Measurements from ENCODE around the gene VPS35L. TPM values are rescaled to one million over a fixed set of nuclear protein-coding genes. Genes with fewer than 3 reads are reported as not detected.

Gene VPS35L
- total RNA-seq, 1 experiment from 2014 or later = 51.1 TPM

GRCh38 chr16:19741354-19741753 lies 185.9 kb downstream of the VPS35L start:
- Histone ChIP-seq H3K4me1 (ENCODE audit: insufficient read depth, low read length, poor library complexity, severe bottlenecking) (no peaks in the 10 kb centered on the region), H3K36me3 (ENCODE audit: insufficient read depth, low read length, poor library complexity, severe bottlenecking) (no peaks in the 10 kb centered on the region), H3K9me3 (ENCODE audit: low read depth, low read length, poor library complexity, severe bottlenecking) (no peaks in the 10 kb centered on the region), H3K27me3 (replicated peaks; ENCODE audit: insufficient read depth, low read depth, low read length, poor library complexity) (no peaks in the 10 kb centered on the region), H3K4me3 (ENCODE audit: low read depth, low read length, poor library complexity, severe bottlenecking) (no peak overlapping the region), H3K27ac (ENCODE audit: low read depth, low read length, poor library complexity, severe bottlenecking) (no peak overlapping the region)
- no TSS peak for BruUV-seq (replicated peaks)
- DNase-seq (ENCODE audit: low spot score) = no peak
- ChIA-PET POLR2A (ENCODE audit: low non-redundant PET) (no interaction called here), CTCF (no interaction called here)
- intact Hi-C loops (cut with micrococcal nuclease; ENCODE audit: unreplicated experiment) = no loop called here
- no peak for TF ChIP-seq CTCF (conservative IDR thresholded peaks at IDR 0.05; ENCODE audit: low read depth, low read length)
- TF ChIP-seq EZH2 (IDR thresholded peaks at IDR 0.05; ENCODE audit: borderline replicate concordance, low read depth, low read length, poor library complexity, severe bottlenecking) = no peak

GRCh38 chr16:19743816-19744159 lies 188.3 kb downstream of the VPS35L start:
- intact Hi-C loops (cut with micrococcal nuclease; ENCODE audit: unreplicated experiment) = no loop called here
- H3K4me1 ChIP-seq (ENCODE audit: insufficient read depth, low read length, poor library complexity, severe bottlenecking) = peaks cover 9% of the 10 kb centered on the region
- ChIA-PET CTCF (no interaction called here), POLR2A (ENCODE audit: low non-redundant PET) (no interaction called here)
- DNase-seq (ENCODE audit: low spot score) = no peak
- no peaks in the 10 kb centered on the region for H3K27me3 ChIP-seq (replicated peaks; ENCODE audit: insufficient read depth, low read depth, low read length, poor library complexity)
- H3K36me3 ChIP-seq (ENCODE audit: insufficient read depth, low read length, poor library complexity, severe bottlenecking) = no peaks in the 10 kb centered on the region
- no peaks in the 10 kb centered on the region for H3K9me3 ChIP-seq (ENCODE audit: low read depth, low read length, poor library complexity, severe bottlenecking)
- no peak overlapping the region for H3K27ac ChIP-seq (ENCODE audit: low read depth, low read length, poor library complexity, severe bottlenecking)
- BruUV-seq (replicated peaks) = no TSS peak
- H3K4me3 ChIP-seq (ENCODE audit: low read depth, low read length, poor library complexity, severe bottlenecking) = no peak overlapping the region
- no peak for TF ChIP-seq CTCF (conservative IDR thresholded peaks at IDR 0.05; ENCODE audit: low read depth, low read length)
- no peak for TF ChIP-seq EZH2 (IDR thresholded peaks at IDR 0.05; ENCODE audit: borderline replicate concordance, low read depth, low read length, poor library complexity, severe bottlenecking)

- H3K4me1 ChIP-seq (ENCODE audit: insufficient read depth, low read length, poor library complexity, severe bottlenecking) = peaks cover 9% of the 10 kb centered on the region
- H3K9me3 ChIP-seq (ENCODE audit: low read depth, low read length, poor library complexity, severe bottlenecking) = no peaks in the 10 kb centered on the region
- CTCF ChIA-PET = no interaction called here
- TF ChIP-seq CTCF (conservative IDR thresholded peaks at IDR 0.05; ENCODE audit: low read depth, low read length) = no peak
- no peak for TF ChIP-seq EZH2 (IDR thresholded peaks at IDR 0.05; ENCODE audit: borderline replicate concordance, low read depth, low read length, poor library complexity, severe bottlenecking)
- intact Hi-C loops (cut with micrococcal nuclease; ENCODE audit: unreplicated experiment) = no loop called here
- POLR2A ChIA-PET (ENCODE audit: low non-redundant PET) = no interaction called here
- no peaks in the 10 kb centered on the region for H3K27me3 ChIP-seq (replicated peaks; ENCODE audit: insufficient read depth, low read depth, low read length, poor library complexity)
- DNase-seq (ENCODE audit: low spot score) = no peak
- no peaks in the 10 kb centered on the region for H3K36me3 ChIP-seq (ENCODE audit: insufficient read depth, low read length, poor library complexity, severe bottlenecking)
- H3K4me3 ChIP-seq (ENCODE audit: low read depth, low read length, poor library complexity, severe bottlenecking) = no peak overlapping the region
- no peak overlapping the region for H3K27ac ChIP-seq (ENCODE audit: low read depth, low read length, poor library complexity, severe bottlenecking)
- BruUV-seq (replicated peaks) = no TSS peak
These were observed 189.2 kb downstream of the VPS35L start for GRCh38 chr16:19744670-19745069.

Data from A673 (cell line).